B cell (primary cell): ENCODE results near the gene ARID3C. TPM values are rescaled to one million over a fixed set of nuclear protein-coding genes. Genes with fewer than 3 reads are reported as not detected.

Experiments
- ATAC-seq: fragments of 200-7000 bp; cut with Tn5 transposase; one replicate; pipeline ENCODE4 v1.10.0; 2021; ENCODE audit warnings: low read depth, mild to moderate bottlenecking, moderate number of reproducible peaks, moderate library complexity
- CTCF ChIA-PET: fragments of 350-600 bp; sonication (Branson Sonifier 250); formaldehyde crosslinking; loops from one replicate; lab custom pipeline; 2021; ENCODE audit warnings: antibody characterized with exemption, inconsistent platforms; lab: Charles Lee
- POLR2A ChIA-PET: fragments of 350-600 bp; sonication (Branson Sonifier 250); formaldehyde crosslinking; loops from one replicate; lab custom pipeline; 2021; ENCODE audit warnings: antibody characterized with exemption; lab: Charles Lee
- DNase-seq: peaks from one replicate; pipeline ENCODE4 v3.0.0; 2013
- H2AFZ ChIP-seq: 2 replicates; pipeline ENCODE4 v1.6.1; 2012; ENCODE audit warnings: mild to moderate bottlenecking, low read depth, low read length; ENCODE audit not compliant: insufficient read depth, poor library complexity, severe bottlenecking
- H3K27ac ChIP-seq, 2 donors: 1 replicate in 1 of 2; 2 replicates in 1 of 2; pipeline ENCODE4 v1.5.1; 2012 to 2013; ENCODE audit warnings: low read length in 2 of 2, mild to moderate bottlenecking in 2 of 2, moderate library complexity in 1 of 2
- H3K27me3 ChIP-seq, 4 experiments: fragments of 200-600 bp in 1 of 4; sonication (generic) in 1 of 4; replicated peaks in 1 of 4; 1 replicate in 2 of 4; 2 replicates in 2 of 4; pipeline versions ENCODE4 v1.6.1 to v1.7.0; 2013 to 2016; ENCODE audit warnings: low read length in 3 of 4, mild to moderate bottlenecking in 2 of 4, mixed read lengths in 1 of 4, moderate library complexity in 1 of 4; ENCODE audit not compliant: insufficient read depth in 4 of 4, control insufficient read depth in 3 of 4; ENCODE audit errors: control extremely low read depth in 1 of 4
- H3K36me3 ChIP-seq, 2 experiments: replicated peaks in 1 of 2; 1 replicate in 1 of 2; 2 replicates in 1 of 2; pipeline versions ENCODE4 v1.6.1 to v1.7.1; 2013; ENCODE audit warnings: low read length in 1 of 2; ENCODE audit not compliant: insufficient read depth in 2 of 2, control insufficient read depth in 1 of 2; ENCODE audit errors: control extremely low read depth in 1 of 2, extremely low read depth in 1 of 2
- H3K4me1 ChIP-seq, 2 donors: fragments of 200-600 bp in 1 of 2; sonication (generic) in 1 of 2; 1 replicate in 1 of 2; 2 replicates in 1 of 2; pipeline versions ENCODE4 v1.5.1 to v1.6.1; 2013 to 2017; ENCODE audit warnings: low read length in 2 of 2; ENCODE audit not compliant: control insufficient read depth in 2 of 2, insufficient read depth in 2 of 2
- H3K4me2 ChIP-seq: replicated peaks from 2 replicates; pipeline ENCODE3; 2012; ENCODE audit warnings: mild to moderate bottlenecking, low read depth, low read length; ENCODE audit not compliant: poor library complexity, severe bottlenecking
- H3K4me3 ChIP-seq, 5 experiments: fragments of 200-600 bp in 1 of 5; sonication (generic) in 1 of 5; 1 replicate in 3 of 5; 2 replicates in 2 of 5; pipeline versions ENCODE4 v1.5.1 to v1.7.0; 2011 to 2016; ENCODE audit warnings: low read length in 4 of 5, mild to moderate bottlenecking in 4 of 5, low read depth in 2 of 5, control low read depth in 1 of 5, moderate library complexity in 1 of 5; ENCODE audit not compliant: insufficient read depth in 1 of 5; ENCODE audit errors: control extremely low read depth in 1 of 5, extremely low read depth in 1 of 5
- H3K79me2 ChIP-seq: fragments of 200-600 bp; sonication (generic); one replicate; pipeline ENCODE4 v1.6.0; 2016; ENCODE audit warnings: low read length; ENCODE audit not compliant: control insufficient read depth, insufficient read depth
- H3K9ac ChIP-seq: fragments of 200-600 bp; sonication (generic); 2 replicates; pipeline ENCODE4 v1.6.1; 2017; ENCODE audit warnings: mild to moderate bottlenecking, low read length, moderate library complexity
- H3K9me3 ChIP-seq, 3 donors: one replicate each; pipeline versions ENCODE4 v1.6.1 to v1.7.1; 2013; ENCODE audit warnings: low read length in 2 of 3; ENCODE audit not compliant: control insufficient read depth in 2 of 3, insufficient read depth in 1 of 3; ENCODE audit errors: control extremely low read depth in 1 of 3
- H4K20me1 ChIP-seq: 2 replicates; pipeline ENCODE4 v1.6.0; 2012; ENCODE audit warnings: mild to moderate bottlenecking, low read length; ENCODE audit not compliant: insufficient read depth, control insufficient read depth, poor library complexity, severe bottlenecking
- H3K27ac Mint-ChIP-seq: one replicate; pipeline ENCODE4 v1.8.0; 2021; ENCODE audit warnings: mixed read lengths
- H3K27me3 Mint-ChIP-seq: one replicate; pipeline ENCODE4 v1.8.0; 2021; ENCODE audit warnings: mixed read lengths
- H3K4me1 Mint-ChIP-seq: one replicate; pipeline ENCODE4 v1.8.0; 2021; ENCODE audit warnings: mixed read lengths
- H3K4me3 Mint-ChIP-seq: one replicate; pipeline ENCODE4 v1.8.0; 2021; ENCODE audit warnings: mixed read lengths
- H3K9me3 Mint-ChIP-seq: one replicate; pipeline ENCODE4 v1.8.0; 2022; ENCODE audit warnings: mixed read lengths; ENCODE audit not compliant: insufficient read depth
- CTCF ChIP-seq: fragments of 200-600 bp; IDR thresholded peaks from one replicate; pipeline ENCODE4 v1.8.0; 2022; ENCODE audit warnings: antibody characterized with exemption, mild to moderate bottlenecking
- EZH2 ChIP-seq: IDR thresholded peaks from 2 replicates; pipeline ENCODE4 v1.6.1; 2012; ENCODE audit warnings: borderline replicate concordance, low read depth, mild to moderate bottlenecking, moderate library complexity, low read length; ENCODE audit not compliant: insufficient read depth, poor library complexity, severe bottlenecking
- WGBS: methylation state at CpG from one replicate; pipeline ENCODE4 v1.1.5; 2013; ENCODE audit warnings: missing lambda C conversion rate; ENCODE audit not compliant: insufficient coverage; 5-methylcytosine and 5-hydroxymethylcytosine counted together
- intact Hi-C: fragments of 100-400 bp; cut with micrococcal nuclease; formaldehyde crosslinking; loops from one replicate; pipeline ENCODE4 v1.10.0; 2022
- polyA plus RNA-seq: library from polyadenylated mRNA; depleted of rRNA; stranded (reverse); fragments of >200 nt; gene quantifications from 2 replicates; pipeline ENCODE4 v1.2.3, GENCODE V29; 2012
- total RNA-seq, 2 donors: library from RNA; stranded (reverse); fragments of 120-200 nt in 1 of 2; gene quantifications; 1 replicate in 1 of 2; 2 replicates in 1 of 2; pipeline versions ENCODE4 v1.2.3 to v1.2.4, GENCODE V29; 2013 to 2022

Gene ARID3C
- total and polyA plus RNA-seq, 2 donors (not counting 1 experiment from before 2014, with no cell fraction given): not detected

GRCh38 chr9:34611251-34611810 lies 17.5 kb downstream of the ARID3C start:
- POLR2A ChIA-PET: interaction anchor here (1.9 to 2.6 kb wide), 2 partner anchors 9 to 26 kb away, joined by 8 to 10 read pairs; partner anchors contain the start of genes DCTN3 and SIGMAR1
- Histone ChIP-seq H3K9me3 (peaks cover 0 to 7% (median 0%) of the 10 kb centered on the region in 3 donors), H3K27me3 (no peaks in the 10 kb centered on the region), H3K4me2 (peak overlapping the region; percentile 98), H3K4me1 (peaks cover 7 to 21% of the 10 kb centered on the region in 2 donors), H4K20me1 (no peaks in the 10 kb centered on the region), H3K36me3 (peaks cover 0 to 8% of the 10 kb centered on the region in 2 experiments), H3K9ac (peak overlapping the region; percentile 98), H3K79me2 (peaks cover 9% of the 10 kb centered on the region), H3K27ac (peak overlapping the region; percentile 78 to 87), H2AFZ (peak overlapping the region; percentile 99), H3K4me3 (peak overlapping the region; percentile 69 to 97 (median 80))
- ATAC-seq (no peak), DNase-seq (no peak)
- 73% methylated on average over 10 of the region's 10 CpGs for WGBS
- peaks cover 22% of the 10 kb centered on the region for H3K4me1 Mint-ChIP-seq
- no peaks in the 10 kb centered on the region for H3K9me3 Mint-ChIP-seq
- TF ChIP-seq CTCF: no peak
- no peak for TF ChIP-seq EZH2
- peak overlapping the region; percentile 90 for H3K27ac Mint-ChIP-seq
- no peaks in the 10 kb centered on the region for H3K27me3 Mint-ChIP-seq
- CTCF ChIA-PET: interaction anchor here (0.5 to 8.3 kb wide), 9 partner anchors 9 to 456 kb away, joined by 3 to 150 read pairs (median 3); partner anchors contain the start of genes DCTN3 and SIGMAR1
- H3K4me3 Mint-ChIP-seq: peak overlapping the region; percentile 91
- intact Hi-C loops: loop anchor here (10.0 kb wide), 1 partner anchor 797 kb away; the partner anchor contains the start of gene UBE2R2
